HG02973 (cell line): ENCODE data around the gene DLGAP4.
"Not testable (repeated sequence)": the region's sequence is repeated elsewhere in the genome, so short reads cannot be mapped to it uniquely, and the experiment has no call there.

Experiments used
- ATAC-seq: cut with Tn5 transposase; IDR thresholded peaks from one replicate; pipeline ENCODE4 v1.9.1; 2021; ENCODE audit warnings: moderate library complexity; ENCODE audit not compliant: unreplicated experiment

DLGAP4 gene

GRCh38 chr20:36487069-36487468, 180.9 kb downstream of the DLGAP4 start:
- ATAC-seq = no peak

GRCh38 chr20:36490191-36490590, 184.1 kb downstream of the DLGAP4 start:
- no peak for ATAC-seq

- ATAC-seq = no peak
These were observed 185.9 kb downstream of the DLGAP4 start for GRCh38 chr20:36491901-36492617.

DNA sequence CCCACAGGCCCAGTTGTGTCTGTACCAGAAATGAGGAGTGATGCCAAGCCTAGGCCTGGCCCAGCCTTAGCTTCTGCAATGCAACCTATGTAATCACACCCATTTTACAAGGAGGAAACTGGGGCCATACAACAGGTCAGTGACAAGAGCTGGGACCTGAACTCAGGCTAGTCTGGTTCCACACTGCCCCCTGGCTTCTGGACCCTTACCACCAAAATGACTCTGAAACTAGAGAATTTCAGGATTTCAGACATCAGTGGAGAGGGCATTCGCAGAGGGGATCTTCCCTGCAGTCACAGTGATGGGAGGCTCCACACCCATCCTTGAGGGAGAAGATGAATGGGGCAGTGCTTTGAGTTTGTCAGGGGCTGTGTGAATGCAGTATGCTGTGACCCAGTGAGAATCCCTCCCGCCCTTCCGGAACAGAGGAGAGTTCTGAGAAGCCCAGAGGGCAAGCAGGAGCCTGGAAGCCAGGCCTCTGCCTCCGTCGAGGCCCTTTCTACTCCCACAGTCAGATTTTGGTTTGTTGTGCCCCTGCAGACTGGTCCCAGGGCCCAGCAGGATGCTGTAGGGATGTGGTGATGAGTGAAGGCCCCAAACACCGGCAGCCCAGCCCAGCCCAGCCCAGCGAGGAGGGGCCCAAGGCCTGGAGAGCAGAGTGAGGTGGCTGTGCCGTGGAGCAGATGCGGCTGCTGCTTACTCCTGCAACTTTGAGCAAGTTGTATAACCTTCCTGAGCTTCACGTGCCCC, 187.1 kb downstream of the DLGAP4 start:
- ATAC-seq = no peak

GRCh38 chr20:36493801-36494114, 187.6 kb downstream of the DLGAP4 start:
- no peak for ATAC-seq

DNA sequence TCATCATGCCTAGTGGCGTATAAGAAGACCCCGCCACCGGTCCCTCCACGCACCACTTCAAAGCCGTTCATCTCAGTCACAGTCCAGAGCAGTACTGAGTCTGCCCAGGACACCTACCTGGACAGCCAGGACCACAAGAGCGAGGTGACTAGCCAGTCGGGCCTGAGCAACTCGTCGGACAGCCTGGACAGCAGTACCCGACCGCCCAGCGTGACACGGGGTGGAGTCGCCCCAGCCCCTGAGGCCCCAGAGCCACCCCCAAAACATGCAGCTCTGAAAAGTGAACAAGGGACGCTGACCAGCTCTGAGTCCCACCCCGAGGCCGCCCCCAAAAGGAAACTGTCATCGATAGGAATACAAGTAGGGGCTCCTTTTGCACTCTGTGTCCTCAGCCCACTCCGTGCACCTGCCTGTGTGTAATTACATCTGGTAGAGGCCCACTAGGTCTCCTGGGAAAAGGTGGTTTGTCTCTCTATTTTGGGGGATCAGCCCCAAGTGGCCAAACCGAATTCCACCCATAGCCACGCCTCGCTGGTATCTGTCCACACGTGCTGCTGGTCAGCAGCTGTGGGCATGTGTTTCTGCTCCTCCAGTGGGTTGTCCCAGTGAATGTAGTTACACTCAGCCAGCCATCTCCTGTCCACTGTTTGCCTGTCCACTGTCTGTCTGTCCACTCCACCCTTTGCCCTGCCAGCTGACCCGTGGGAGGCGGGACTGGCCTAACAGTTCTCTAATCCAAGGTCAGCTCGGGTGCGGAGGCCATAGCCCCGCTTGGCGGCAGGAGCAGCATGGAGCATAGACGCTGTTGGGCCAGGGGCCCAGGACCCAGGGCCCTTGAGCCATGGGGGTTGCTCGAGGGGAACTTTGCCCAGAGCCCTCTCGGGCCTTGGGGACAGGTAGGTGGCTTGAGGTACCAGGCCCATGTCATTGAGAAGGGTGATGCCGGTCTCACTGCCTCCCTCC, 190.8 kb downstream of the DLGAP4 start:
- ATAC-seq = no peak

DNA sequence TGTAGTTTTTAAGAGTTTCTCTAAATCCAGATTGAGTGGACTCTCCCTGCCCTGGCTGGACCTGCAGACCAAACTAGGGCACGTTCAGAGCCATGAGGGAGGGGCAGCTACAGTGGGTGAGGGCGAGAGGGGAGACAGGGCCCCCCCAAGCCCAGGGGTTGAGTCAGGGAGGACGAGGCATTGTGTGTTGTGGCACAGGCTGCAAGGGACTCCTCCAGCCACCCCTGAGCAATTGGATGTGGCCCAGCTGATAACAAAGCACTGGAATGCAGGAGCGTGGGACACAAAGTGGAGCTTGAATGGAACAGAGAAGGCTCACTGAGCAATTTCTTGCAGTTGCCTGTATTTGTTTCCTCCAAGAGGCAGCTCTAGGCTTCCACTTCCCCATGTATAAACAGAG, 191.7 kb downstream of the DLGAP4 start:
- no peak for ATAC-seq

GRCh38 chr20:36498386-36499179, 192.4 kb downstream of the DLGAP4 start:
- no peak for ATAC-seq

GRCh38 chr20:36499211-36499610, 193.1 kb downstream of the DLGAP4 start:
- ATAC-seq = no peak

DNA sequence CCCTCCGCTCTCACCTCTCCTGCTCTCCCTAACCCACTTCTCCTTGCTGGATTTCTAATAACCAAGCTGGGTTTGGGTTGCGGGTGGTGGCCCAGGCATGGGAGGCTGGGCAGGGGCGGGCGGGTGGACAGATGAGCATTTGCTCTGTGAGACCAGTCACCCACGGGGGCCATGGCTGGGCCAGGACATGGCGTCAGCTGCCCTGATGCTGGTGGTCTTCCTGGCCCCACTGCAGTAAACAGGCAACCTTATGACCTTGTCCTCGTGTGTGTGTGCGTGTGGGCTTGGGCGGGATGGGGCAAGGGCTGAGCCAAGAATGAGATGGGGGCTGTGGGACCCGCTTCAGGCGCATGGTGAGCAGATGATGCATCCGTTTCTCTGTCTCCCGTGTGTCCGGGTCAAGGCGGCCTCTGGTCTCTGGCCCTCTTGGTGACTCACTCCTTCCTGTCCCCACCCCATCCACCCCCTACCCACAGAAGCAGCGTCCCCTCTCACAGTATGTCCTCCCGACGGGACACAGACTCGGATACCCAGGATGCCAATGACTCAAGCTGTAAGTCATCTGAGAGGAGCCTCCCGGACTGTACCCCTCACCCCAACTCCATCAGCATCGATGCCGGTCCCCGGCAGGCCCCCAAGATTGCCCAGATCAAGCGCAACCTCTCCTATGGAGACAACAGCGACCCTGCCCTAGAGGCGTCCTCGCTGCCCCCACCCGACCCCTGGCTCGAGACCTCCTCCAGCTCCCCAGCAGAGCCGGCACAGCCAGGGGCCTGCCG, 193.8 kb downstream of the DLGAP4 start:
- no peak for ATAC-seq

GRCh38 chr20:36501367-36502006, 195.3 kb downstream of the DLGAP4 start:
- no peak for ATAC-seq

GRCh38 chr20:36504295-36504694, 198.2 kb downstream of the DLGAP4 start:
- no peak for ATAC-seq

GRCh38 chr20:36506253-36506652, 200.1 kb downstream of the DLGAP4 start:
- no peak for ATAC-seq

GRCh38 chr20:36507746-36508145, 201.6 kb downstream of the DLGAP4 start:
- no peak for ATAC-seq

DNA sequence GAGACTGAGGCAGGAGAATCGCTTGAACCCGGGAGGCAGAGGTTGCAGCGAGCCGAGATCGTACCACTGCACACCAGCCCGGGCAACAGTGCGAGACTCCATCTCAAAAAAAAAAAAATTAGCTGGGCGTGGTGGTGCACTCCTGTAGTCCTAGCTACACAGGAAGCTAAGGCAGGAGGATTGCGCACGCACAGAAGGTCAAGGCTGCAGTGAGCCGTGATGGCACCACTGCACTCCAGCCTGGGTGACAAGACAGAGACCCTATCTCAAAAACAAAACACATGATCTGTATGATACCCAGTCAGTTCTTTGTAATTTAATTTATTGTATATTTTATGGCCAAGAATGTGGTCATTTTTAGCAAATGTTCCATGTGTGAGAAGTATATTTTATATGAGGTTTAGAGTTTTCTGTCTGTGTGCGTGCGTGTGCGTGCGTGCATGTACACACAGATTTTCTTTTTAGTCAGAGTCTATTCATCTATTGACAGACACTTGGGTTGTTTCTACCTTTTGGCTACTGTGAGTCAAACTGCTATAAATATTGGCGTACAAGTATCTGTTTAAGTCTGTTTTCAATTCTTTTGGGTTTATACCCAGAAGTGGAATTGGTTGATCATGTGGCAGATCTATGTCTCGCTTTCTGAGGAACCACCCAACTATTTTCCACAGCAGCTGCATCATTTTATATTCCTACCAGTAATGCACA, 213.0 kb downstream of the DLGAP4 start:
- ATAC-seq = no peak

GRCh38 chr20:36519944-36520343, 213.8 kb downstream of the DLGAP4 start:
- no peak for ATAC-seq

DNA sequence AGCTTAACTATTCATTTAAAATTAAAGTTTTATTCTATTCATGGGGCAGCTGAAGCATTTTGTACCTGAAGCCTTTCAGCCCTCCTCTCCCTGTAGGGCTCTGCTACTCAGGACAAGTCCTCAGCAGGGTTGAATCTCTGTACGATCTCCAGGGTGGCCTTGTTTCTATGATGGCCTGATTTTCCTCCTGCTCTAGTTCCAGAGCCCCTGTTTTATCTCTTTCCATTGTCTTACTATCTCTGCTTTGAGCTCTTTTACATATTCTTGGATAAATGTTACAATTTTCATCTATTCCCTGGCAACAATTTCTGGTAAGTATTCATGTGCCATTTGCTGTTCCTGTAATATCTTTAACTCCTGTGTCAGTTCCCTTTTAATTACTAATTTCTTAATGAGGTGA, 215.4 kb downstream of the DLGAP4 start:
- no peak for ATAC-seq

- not testable (repeated sequence) for ATAC-seq
These were observed 216.3 kb downstream of the DLGAP4 start for GRCh38 chr20:36522412-36522811.

DNA sequence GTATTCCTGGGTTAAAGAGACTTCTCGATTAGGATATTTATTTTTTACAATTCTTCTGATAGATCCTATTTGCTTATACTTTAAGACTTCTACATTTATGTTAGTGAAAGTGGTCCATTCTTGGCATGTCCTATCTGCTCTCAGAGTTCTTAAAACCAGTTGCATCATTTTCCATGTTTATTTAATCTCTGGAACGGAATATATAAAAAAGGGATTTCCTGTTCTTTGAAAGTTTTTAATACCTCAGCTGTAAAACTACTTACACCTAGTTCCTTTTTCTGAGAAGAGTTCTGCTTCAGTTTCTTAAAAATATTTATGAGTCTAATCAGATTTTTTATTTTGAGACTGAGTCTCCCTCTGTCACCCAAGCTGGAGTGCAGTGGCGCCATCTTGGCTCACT, 217.2 kb downstream of the DLGAP4 start:
- no peak for ATAC-seq
